Measurements from ENCODE around the gene GOLT1A.

Gene GOLT1A

DNA sequence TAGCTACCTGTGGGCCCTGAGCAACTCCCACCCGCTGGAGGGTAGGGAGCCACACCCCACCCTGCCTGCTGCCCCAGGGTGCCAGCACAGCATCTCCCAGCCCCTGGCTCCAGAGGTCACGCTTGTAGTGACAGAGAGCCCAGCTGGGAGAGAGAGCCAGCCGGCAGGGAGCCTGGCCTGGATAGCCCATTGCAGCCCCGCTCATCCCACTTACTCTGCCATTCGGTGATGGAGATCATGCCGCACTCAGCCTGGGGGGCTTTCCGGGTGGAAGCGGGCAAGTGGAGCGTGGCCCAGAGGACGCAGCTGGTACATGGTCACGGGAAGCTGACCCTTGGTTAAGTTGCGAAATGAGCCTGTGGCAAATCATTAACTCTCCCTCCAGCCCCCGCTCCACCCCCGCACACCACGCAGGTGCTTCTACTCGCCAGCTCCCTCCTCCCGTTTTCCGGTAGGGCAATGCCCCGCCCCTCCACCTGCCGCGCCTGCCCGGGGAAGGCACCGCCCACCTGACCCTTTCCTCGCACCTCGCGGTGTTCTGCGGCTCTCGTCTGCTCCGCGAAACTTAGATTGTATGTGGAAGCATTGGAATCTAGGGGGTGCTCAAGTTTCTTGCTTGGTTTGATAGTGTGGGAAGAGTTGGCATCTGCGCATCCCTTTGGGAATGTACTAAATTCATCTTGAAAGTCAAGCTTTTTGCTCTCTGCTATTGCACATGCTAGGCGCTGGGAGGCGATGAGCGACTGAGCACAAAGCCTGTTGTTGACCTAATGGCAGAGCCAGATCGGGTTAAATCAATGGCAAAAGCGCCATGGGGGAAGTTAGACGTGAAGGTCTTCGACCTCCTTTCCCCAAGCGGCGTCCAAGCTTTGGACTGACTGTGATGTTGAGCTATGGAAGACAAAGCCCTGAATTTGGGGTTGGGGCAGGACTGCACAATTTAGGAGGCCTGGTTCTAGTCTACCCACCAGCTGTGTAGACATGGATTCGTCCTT is at the start of gene GOLT1A:
Gene GOLT1A (minus strand): TSS at position 321 of the 995 bp plus-strand sequence. CDS start 82 bp downstream, at position 239.
- DNase-seq = peak; percentile 99

DNA sequence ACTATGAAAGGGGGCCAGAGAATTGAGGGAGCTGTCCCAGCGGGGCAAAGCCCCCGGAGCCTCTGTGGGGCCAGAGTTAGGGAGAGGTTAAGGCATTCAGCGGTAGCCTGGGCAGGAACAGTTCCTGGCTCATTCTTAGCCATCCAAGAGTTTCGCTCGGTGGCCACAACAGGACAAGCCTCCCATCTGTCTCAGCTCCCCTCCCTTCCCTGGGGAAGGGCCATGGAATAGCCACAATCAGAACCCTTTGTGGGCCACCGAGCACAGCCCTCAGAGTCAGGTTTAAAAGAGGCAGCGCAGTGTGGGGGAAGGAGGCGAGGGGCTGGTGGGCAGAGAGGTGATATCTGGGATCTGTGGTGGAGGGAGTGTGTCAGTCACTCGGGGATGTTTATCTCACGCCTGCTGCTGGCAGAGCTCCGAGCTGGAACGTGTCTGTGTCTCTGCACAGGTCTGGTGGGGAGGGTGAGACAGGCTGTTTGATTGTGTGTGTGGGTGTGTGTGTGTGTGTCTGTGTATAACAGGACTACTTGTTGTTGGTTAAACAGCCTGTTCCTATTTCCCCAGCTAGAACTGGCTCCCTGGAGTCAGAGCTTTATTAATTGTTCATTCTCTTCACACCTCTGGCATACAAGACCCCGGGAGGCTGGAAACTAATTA is 49.6 kb upstream of the GOLT1A start:
- no peak for DNase-seq

GRCh38 chr1:204262506-204263253 is 48.9 kb upstream of the GOLT1A start:
- no peak for DNase-seq

DNA sequence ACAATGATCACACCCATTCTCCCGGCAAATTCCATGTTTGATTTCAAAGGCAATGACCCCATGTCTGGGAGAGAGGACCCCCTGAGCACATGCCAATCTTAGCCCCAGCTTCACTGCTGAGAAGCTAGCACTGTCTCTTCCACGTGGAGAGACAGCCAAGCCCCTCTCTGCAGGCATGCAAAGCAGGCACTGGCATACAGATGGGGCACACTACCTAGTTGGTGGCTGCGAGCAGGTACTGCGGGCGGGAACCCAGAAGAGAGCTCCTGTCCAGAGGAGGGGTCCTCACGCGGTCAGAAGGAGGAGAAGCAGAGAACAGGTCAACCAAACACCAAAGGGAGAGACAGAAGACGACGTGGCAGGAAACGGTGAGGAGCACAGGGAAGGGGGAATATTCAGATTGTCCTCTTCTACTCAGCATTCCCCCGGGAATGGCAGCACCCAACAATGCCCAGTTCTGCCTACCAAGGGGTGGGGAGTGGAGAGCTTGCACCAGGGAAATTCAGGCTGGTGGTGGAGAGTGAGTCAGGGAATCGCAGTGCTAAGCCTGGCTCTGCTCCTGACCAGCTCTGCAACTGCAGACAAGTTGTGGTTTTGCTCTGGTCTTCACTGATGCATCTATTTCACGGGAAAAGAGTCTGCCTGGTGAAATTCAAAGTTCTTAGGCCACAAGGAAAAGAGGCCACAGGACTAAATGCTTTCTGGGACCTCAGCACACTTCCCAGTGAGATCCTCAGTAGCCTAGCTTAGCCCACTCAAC is 48.1 kb upstream of the GOLT1A start:
- DNase-seq = no peak

- no peak for DNase-seq
These were observed 47.5 kb upstream of the GOLT1A start for GRCh38 chr1:204261266-204261665.

- DNase-seq = no peak
These were observed 46.9 kb upstream of the GOLT1A start for GRCh38 chr1:204260601-204261197.

DNA sequence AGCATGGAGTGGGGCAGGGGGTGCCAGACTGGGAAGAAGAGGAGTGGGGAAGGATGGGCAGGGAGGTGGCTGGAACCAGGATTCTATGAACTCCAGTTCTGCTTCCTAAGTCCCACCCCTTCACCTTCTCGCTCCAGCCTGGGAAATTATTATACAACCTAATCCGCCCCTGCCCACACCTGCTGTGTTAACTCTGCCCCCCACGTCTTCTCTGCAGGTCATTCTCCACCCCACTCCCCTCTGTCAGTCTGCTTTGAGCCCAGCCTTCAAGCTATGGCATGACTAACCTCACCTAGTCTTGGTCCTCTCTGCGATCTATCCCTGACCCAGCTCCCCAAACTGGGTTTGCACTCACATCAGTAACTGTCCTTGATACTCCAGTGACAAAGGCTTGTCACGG is 46.0 kb upstream of the GOLT1A start:
- DNase-seq = no peak

GRCh38 chr1:204259196-204259595 is 45.4 kb upstream of the GOLT1A start:
- DNase-seq = no peak

DNA sequence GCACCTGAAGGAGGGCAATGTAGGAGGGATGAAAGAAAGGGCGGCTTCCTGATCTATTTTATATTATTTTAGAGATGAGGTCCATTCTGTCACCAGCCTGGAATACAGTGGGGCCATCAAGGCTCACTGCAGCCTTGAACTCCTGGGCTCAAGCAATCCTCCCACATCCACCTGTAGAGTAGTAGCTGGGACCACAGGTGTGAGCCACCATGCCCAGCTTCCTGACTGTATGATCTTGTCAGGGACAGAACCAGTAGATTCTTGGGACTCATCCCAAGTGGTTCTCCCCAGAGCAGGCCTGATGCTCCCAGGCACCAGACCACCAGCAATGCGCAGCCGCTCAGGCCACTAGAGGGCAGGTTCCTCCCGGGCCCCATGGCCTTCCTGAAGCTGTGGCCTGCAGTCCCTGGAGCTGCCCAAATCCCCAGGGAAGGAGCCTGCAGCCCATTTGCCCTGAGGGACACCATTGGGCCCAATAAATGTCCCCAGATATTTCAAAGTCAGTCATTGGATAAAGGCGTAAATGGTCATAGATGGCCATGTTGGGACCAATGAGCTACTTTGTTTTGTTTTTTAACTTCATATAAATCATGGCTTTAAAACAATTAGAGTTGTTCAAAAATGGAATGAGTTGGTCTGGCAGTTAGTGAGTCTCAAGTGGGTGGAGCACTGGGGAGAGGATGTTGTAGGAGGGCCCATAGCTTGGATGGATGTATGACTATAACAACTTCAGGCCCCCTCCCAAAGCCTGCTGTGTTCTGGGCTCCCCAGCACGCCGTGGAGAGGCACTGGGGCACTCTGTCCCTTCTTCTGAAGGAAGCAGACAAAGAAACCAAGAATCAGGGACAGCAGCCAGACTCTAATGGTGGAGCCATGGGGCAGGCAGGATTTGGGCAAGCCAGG is 44.7 kb upstream of the GOLT1A start:
- peak; percentile 83 for DNase-seq

- DNase-seq = no peak
These were observed 43.7 kb upstream of the GOLT1A start for GRCh38 chr1:204257446-204257845.

GRCh38 chr1:204256531-204256930 is 42.7 kb upstream of the GOLT1A start:
- no peak for DNase-seq

DNA sequence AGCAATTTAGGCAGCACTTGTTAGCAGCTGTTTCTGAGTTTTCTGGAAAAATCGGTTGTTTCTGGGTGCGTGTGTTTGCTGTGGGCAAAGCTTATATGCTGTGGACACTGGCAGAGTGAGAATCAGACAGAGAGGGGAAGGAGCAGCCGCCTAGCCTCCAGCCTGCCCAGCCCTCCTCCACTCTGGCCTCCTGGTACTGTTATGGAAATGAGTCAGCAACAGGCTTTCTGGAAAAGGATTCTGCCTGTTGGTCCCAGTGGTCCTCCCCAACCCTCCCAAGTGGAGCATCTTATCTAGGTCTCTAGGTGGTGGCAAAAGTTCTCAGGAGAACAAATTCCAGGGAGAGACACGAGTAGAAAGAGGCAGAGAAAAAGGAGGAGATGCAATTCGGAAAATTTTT is 42.2 kb upstream of the GOLT1A start:
- no peak for DNase-seq

DNA sequence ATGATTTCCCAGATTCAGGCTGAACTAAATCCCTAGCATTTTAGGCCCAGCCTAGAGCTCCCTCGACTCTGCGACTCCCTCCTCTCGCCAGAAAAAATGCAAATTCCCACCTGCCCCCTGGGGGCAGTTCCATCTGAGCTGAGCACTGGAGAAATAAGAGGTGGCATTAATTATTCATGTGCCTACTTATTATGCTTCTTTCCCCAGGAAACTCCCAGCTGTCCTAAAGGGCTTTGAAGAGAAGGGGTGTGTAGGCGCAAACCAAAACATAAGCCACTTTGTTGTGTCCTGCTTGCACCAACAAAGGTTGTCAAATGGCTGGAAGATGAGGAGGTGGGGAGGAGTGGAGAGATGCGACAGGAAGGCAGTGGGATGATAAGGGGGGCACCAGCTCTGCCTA is 41.4 kb upstream of the GOLT1A start:
- DNase-seq = no peak

DNA sequence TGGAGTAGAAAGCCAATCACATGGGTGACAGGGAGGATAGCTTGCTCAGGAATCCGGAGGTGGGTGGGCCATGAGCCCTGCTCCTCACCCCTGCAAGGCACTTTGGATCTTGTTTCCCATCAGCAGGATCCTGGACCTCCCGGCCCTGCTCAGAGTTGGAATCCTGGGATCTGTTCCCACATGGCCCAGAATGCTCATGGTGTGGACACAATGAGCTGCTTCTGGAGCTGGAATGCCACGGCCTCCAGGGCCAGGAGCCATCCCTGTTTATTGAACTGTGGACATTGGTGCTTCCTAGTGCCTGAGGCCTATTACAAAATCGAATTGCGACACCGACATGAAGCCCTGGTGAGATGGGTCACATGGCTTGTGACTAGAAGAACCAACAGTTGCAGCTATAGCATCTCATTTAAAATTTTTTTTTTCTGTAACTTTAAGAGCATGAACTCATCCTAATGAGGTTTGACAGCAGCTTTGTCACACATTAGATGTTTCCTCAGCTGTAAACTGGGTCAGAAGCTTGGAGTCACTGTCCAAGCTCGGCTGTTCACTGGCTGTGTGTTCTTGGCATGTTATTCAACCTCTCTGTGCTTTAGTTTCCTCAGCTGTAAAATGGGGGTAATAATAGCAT is 40.4 kb upstream of the GOLT1A start:
- DNase-seq = no peak

DNA sequence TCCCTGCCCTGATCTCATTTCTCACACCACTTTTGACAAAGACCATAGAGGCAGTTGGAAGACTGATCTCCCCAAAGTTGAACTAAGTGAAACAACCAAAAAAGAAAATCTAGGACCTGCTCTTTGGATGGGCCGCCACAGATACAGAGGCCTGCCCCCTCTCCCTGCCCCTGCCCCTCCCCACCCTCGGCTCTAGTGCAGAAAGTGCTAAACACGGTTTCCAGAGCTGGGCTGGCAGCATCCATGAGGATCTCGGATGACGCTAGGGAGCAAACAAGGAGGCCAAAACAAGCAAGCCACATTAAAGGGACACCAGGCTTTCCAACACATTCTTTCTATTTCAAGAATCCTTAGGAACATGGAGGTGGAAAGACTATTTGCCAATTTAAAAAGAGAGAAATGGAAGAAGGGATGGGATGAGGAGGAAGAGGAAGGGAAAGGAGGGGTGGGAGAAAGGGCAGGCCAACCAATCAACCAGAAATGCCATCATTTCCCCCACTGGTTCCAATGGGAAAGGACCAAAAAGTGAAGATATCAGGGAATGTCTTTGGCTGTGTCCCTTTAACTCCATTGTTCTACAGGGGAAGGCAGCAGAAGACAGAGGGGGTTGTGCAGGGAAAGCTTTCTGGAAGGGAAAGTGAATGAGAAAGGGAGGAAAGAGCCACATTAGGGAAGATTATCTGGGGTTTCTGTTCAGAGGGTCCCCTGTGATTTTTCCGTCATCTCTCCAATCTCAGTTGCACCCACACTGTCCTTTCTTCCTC is 38.3 kb upstream of the GOLT1A start:
- no peak for DNase-seq

DNA sequence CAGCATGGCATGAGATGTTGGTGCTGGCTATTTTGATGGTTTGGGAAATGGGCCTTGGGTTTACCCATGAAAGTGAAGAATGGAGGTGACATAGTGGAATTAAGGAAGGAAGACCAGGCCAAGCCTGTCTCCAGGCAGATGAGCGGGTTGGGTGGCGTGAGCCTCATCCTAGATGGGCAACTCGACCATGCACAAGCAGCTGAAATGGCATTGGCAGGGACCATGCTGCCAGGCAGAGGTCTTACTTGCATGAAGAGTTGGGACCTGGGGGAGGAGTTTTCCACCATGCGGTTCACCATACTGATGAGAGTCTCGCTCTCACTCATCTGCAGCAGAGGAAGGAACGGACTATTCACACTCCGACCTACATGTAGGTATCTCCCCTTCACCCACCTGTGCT is 37.5 kb upstream of the GOLT1A start:
- DNase-seq = no peak

- DNase-seq = no peak
These were observed 36.7 kb upstream of the GOLT1A start for GRCh38 chr1:204250428-204251030.

- DNase-seq = no peak
These were observed 36.1 kb upstream of the GOLT1A start for GRCh38 chr1:204249736-204250427.

GRCh38 chr1:204248954-204249353 is 35.2 kb upstream of the GOLT1A start:
- DNase-seq = no peak

Data from DMS53 (cell line).